Stimulated activated CD4-positive, alpha-beta T cell treated with anti-CD3 and anti-CD28 coated beads, Interleukin-4, amount 100 ng/mL, for 48 hours (primary cell): ENCODE data around the gene CCBE1.
"Not testable (repeated sequence)": the region's sequence is repeated elsewhere in the genome, so short reads cannot be mapped to it uniquely, and the experiment has no call there.

Experiments
- DNase-seq, 2 donors: peaks; one replicate each; pipeline ENCODE4 v3.0.0-alpha.2; 2020; ENCODE audit warnings: low read depth in 2 of 2

CCBE1 gene

DNA sequence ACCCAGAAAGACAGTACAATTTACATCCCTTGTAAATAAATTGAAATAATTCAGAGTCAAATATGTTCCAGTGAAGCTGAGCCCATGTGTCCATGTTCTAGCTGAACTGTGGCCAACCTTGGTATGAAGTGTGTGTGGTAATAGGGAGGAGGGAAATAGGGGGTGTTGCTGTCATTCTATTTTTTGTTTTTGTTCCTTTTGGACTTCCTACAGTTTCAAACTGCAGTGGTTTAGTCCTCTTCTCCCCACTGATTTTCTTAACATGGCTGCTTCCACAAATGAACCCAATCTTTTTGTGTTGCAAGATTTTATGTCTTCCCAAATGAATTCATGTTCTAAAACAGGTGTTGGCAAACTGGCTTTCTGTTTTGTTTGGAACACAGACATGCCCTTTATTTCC lies 156.9 kb downstream of the CCBE1 start:
- no peak for DNase-seq

DNA sequence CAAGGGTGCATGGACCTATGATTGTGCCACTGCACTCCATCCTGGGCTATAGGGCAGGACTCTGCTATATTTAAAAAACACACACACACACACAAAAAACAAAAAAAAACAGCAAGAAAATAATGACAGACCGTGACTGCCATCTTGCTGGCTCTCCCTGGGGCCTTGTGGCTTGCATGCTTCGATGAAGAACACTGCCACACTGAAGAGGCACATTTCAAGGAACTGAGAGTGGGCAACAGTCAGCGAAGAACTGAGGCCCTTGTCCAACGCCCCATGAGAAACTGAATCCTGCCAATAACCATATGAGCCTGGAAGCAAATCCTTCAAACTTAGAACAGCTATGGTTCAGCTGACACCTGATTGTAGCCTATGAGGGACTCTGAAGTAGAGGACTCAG lies 158.1 kb downstream of the CCBE1 start:
- no peak for DNase-seq

DNA sequence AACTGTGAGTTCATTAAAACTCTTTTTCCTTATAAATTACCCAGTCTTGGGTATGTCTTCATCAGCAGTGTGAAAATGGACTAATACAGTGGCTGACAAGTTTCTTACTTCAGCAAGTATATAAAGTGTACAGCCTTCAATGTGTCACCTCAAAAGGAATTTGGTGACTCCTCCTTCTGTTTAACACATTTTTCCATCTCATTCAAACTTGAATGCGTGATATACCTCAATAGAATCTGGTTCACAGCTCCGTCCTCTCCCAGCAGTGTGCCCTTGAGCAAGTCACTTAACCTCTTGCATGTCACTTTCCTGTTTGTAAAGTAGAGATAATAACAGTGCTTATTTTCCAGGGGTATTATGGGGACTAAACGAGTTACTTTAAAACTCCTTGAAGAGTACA lies 159.6 kb downstream of the CCBE1 start:
- DNase-seq, result no peak

DNA sequence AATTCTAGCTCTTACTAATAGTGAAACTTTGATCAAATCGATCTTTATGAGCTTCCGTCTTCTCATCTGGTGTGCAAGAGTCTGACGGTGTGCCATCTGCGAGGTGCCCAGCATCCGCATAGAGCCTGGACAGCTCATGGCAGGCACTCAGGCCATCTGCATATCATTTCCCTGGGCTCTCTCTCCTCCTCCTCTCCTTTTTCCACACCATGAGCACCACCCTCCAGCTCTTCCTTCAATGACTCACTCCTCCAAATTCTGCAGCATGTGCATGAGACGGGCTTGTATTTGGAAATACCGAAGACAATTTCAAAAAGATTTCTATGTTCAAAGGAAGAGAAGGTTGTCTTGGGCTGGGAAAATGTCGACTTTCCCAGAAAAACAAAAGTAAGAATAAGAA lies 161.1 kb downstream of the CCBE1 start:
- no peak for DNase-seq

DNA sequence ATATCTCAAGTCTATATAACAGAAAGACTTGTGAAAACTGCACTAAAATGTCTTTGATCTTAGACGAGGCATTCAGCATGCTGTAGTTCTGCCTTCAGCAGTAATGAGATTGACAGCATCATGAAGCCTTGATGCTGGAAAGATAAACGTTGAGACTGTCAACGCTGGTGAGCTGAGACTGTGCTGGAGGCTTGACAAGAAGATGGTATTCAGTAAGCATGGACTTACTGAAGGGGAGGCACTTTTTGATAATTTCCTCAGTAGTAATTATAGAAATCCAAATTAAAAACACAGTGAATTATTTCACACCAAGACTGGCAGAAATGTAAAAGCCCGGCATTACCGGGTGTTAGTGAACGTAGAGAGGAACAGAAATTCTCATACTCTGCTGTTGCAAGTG lies 162.2 kb downstream of the CCBE1 start:
- DNase-seq, result no peak

DNA sequence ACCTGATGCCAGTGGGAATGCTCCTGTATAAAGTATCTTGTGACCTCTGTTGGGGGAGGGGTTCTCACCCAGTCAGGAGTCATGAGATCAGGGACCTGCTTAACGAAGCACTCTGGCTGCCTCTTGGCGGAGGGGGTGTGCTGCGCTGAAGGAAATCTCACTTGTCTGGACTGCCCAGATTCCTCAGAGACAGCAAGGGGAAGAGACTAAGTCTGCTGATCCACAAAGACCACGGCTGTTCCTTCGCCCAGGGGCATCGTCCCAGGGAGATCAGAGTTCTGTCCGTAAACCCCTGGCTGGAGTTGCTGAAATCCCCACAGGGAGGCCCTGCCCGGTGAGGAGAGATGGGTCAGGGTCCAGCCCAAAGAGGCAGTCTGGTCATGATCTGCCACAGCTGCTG lies 168.4 kb downstream of the CCBE1 start:
- DNase-seq, result no peak

DNA sequence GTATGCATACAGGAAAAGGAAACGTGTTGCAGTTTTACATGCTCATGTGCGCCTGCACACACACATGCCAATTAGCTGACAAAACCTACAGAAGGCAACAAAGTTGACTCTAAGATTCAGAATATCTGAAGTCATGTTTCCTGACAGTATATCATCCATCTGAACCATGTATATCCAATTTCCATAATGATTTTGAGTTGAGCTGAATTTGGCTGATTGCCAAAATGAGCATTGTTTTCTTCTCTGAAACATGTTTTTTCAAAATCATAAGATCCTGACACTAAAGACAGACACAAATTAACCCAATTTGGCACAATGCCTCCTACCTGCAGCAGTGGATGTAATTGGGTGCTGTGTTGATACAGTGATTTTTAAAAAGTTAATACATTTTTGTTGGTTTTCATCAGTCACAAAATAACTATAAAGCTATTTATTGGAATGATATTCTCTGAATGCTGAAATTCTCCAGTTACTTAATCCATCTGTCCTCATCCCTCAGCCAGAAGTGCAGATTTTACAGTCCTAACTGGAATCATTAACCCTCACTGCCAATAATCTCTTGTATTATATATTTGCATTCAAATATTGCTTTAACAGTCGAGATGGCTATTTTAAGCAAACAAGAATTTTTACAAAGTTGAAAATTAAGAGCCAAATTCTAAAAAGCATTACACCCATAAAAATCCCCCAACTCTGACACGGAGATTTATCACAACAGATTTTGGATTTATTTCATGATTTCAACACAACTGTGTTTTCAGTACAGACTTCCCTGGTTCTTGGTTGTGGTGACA lies 176.5 kb downstream of the CCBE1 start:
- no peak for DNase-seq

DNA sequence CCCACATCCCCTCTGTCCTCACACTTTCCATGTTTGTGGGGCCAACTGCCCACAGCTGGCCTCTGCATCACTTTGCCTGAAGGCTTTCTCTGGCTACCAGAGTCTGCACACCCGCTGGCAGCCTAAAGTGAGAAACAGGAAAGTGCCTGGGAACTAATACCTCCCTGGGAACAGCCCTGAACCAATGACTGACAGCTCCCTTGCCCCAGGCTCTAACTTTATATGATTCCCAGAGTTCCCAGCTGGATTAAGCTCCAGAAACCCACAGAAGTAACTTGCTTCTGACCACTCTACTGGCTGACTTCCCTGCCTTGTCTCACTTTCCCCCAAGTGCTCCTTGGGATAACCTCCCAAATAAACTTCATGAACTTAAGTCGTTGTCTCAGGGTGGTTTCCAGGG lies 178.5 kb downstream of the CCBE1 start:
- no peak for DNase-seq

DNA sequence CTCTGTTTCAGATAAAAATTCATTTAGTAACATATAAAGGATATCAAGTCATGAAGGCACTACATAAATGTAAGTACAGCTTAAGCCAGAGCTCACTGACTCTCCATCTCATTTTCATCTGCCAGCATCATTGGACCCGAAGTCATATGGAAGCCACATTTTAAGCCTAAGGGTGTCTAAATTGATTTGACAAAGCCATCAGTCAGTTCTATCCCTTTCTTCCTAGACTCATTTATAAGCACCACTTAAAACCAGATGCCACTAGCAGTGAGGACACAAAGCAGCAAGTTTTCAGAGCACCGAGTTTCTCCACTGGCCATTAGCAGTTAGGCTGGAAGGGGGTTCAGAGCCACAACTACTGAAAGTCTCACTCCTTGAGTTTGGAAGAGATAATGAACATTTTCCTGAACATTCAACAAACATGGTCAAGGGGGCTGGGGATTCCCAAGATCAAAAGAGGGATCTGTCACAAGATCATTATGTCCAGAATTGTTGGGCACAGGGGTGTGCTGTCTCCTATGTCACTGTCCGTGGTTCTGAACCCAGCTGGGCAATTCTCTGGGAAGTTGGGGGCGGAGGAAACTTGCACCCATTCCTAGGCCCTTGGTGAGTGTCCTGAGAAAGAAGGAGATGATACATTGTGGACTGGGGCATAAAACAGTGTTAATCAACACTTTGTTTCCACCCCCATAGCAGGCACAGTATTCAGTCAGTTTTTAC lies 179.6 kb downstream of the CCBE1 start:
- DNase-seq, result no peak

DNA sequence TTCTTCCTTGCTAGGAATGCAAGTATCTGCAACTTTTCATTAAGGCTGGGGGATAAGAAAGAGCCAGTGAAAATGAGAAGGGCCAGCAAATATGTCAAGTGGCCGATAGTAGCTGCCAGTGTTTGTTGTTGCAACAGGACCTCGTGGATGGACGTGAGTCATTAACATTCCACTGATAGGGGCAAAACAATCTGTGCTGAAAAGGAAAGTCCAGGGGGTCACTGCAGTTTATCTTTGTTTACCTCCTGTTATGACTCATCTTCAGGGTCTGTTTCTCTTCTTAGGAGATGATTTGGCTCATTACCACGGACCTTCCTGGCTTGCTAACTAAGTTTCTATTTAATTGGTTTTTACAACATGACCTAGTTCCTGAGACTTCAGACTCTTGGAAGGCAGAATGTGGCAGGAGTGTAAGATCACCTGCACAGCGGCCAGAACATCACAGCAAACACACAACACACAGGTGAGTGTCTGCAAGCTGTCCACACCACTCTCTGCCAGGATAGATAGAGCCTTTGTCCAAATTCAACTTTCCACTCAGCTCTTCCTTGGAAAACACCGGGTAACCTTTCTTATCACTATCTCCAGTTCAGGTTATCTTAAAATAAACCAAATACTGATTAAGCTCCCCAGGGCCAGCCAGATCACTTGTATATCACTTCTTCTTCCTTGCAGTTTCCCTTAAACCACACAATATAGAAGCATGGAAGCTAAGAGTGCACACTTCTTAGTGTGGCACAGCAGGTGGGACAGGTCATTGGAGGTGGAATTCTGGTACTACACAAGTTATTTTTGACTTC lies 180.7 kb downstream of the CCBE1 start:
- no peak for DNase-seq

DNA sequence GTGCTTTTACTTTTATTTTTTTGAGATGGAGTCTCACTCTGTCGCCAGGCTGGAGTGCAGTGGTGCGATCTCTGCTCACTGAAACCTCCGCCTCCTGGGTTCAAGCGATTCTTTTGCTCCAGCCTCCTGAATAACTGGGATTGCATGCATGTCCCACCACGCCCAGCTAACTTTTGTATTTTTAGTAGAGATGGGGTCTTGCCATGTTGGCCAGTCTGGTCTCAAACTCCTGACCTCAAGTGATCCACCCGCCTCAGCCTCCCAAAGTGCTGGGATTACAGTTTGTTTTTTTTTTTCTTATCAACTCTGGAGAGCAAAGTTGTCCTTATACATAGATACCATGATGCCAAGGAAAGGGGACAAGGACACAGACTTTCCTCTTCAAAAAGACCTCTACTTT lies 181.3 kb downstream of the CCBE1 start:
- not testable (repeated sequence) for DNase-seq

DNA sequence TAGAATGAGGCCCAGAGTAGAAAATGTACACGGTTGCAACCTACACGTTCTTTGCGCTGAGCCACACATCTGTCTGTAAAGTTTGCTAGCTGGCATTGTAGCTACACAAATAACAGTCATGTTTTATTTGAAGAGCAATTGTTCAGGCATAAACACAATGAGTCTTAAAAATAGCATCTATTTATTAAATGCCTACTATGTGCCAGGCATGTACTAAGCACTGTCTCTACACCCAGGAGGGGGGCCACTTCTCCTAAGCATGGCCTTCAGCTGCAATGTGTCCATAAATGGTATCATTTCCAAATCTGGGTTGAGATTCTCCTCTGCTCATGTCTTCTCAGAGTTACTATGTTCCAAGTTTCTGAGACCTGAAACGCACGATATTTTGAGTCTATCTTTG lies 182.1 kb downstream of the CCBE1 start:
- DNase-seq, result no peak

DNA sequence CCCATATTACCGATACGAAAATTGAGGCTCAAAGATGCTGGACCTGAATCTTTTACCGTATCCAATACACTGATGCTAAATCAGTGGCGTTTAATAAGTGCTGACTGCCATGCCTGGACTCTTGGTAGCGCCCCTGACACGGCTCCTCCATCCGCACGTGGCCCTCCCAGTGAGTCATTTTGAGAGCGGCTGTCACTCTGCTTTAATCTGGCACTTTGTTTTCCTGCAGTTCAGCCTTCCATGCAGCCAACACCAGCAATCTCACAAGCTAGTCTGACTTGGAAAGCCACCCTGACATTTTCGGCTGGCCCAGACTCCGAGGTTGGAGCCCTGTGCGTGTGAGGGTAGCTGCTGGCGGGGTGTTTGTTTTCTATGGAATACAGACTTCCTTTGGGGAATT lies 183.0 kb downstream of the CCBE1 start:
- DNase-seq, result no peak

DNA sequence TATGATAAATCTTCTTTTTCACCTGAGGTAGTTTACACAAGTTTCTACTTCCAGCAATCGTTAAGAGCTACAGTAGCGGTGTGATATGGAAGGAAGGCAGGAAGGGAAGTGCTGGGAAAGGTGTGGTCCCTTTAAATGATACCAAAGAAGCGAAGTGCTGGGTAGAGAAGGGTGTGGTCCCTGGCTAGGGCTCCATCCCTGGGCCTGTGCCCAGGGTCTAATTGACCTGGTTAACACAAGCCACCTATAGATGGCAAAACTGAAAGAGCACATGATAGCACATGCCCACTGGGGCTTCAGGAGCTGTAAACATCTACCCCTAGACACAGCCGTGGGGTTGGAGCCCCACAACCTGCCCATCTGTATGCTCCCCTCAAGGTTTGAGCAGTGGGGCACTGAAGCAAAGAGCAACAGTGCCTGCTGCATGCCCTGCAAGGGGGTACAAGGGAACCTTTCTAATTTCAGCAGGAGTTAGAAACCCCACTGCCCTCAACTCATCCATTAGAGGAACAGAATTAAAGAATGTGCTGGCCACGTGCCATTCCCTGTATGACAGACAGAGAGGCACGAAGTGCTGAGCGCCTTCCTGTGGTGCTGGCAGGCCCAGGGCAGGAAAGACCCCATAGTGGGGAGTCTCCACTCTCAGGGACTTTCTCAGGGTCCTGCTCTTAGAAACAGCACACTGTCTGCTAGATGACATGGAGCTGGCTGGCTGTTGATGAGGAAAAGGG lies 185.0 kb downstream of the CCBE1 start:
- no peak for DNase-seq

DNA sequence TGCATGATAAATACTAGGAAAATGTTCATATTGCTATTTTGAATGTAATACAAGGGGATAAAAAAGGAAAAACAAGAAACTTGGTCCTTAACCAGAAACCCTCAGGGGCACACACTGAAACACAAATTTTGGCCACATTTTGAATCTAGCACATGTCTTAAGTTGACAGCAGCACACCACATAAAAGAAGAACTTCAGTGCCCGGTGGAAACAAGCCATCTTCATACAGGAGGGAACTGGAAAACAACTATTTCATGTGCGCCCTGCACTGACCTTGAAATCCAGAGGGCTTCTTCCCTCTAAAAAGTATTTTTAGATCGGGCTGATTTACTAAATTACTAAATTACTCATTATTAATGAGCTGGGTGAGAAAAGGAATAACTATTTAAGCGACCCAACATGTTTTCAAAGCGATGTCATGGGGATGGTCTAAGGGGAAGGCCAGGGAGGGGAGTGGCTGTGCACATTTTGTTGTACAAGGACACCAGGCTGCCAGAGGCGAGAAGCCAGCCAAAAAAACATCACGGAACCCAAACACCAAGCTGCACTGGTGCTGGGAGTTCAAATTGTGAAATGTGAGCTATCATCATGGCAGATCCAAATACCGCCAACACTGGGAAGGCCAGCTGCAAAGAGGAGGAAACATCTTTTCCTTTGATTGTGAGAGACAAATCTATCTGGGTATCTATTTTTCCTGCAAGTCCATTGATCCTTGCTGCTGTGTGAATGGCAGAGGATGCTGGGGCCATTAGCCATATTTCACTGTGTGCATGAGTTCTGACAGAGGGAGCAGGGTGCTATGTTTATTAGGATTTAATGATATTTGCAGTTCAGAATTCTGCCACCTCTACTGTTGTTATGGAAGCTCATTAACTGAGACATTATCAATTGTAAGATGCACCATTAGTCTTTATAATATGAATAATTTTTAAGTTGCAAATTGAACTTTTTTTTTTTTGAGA lies 187.5 kb downstream of the CCBE1 start:
- no peak for DNase-seq

DNA sequence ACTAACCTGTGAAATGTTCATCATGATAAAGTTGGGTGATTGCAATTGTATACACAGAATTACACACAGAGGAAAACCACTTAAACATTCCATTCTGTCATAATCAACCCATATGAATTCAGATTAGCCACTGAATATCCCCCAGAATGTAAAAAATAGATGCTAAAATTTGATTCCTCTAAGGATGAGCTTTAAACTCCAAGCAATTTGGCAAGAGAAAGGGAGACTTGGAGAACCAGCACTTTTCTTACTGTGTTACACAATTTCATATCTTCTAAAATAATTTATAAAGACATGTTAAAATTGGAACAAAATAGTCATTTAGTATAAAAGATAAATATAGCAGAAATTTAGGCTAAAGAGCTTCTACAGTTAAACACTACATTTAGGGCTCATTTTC lies 191.9 kb downstream of the CCBE1 start:
- no peak for DNase-seq

DNA sequence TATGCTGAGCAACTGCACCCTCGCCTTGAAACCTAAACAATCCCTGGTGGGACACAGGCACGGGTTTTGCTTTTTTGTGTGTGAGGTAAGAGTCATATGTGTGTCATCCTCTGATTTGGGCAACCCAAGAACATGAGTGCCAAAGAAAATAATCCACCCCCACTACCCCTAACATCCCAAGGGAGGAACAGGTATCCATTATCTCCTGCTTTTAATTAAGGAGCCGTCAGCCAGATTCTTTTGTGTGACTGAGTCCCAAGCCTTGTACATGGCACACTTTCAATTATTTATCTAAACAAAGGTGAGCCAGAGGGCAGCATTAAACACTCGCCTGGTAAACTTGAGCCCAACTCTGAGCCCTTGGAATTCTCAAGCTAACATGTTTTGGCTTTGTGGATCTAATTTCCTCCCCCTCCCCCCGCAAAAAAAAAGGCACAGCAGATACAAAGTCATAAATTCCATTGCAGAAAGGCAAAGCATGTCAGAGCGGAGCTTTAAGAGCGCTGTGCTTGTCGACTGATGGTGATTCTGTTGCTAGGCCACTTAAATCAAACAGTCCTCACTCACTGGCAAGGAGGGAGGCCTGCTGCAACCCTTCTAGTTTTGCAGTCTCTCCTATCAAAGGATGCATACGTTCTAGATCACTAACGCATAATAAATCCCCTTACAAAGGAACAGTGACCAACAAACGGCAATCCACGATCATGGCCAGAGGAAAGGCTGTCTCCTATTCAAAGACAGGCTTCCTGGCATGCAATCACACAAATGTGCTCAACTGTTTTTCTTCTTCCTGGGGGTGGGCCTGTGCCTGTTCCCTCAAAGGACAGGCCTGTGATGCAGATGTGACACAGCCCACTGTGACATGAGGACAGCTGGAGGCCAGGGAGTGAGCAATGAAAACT lies 194.7 kb downstream of the CCBE1 start:
- DNase-seq, result no peak

DNA sequence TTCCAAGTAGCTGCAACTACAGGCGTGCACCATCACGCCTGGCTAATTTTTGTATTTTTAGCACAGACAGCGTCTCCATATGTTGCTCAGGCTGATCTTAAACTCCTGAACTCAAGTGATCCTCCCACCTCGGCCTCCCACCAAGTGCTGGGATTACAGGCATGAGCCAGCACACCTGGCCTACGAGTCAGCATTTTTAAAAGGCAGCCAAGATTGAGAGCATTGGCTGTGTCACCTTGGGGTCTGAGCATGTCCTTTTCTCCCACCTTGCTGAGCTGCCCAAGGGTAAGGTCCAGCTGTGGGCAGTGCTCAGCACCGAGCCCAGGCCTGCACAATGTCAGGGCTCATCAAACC lies 195.3 kb downstream of the CCBE1 start:
- no peak for DNase-seq

DNA sequence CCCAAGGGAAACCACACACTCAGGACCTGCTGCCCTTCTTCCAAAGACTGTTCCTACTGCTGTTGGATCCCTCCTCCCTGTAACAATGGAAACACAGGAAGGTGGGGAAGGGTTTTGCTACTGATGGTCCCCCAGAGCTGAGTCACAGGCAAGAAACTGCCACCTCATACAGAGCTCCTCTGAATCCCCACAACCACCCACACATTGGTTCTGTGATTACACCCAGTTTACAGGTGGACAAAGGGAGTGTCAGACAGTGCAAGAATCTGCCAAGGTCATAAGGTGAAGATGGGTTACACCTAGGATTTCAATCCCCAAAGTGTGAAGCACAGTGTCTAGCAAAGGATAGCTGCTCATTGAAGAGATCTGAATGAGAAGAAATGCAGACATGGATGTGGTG lies 196.5 kb downstream of the CCBE1 start:
- DNase-seq, result no peak
